Parathyroid adenoma (tissue), 2 donors: ENCODE measurements around the gene ATP8B2.
"Not testable (repeated sequence)": the region's sequence is repeated elsewhere in the genome, so short reads cannot be mapped to it uniquely, and the experiment has no call there.

Experiments
- H2AFZ ChIP-seq: fragments of 300-600 bp; sonication (generic); one replicate; pipeline ENCODE4 v1.7.0; 2017; ENCODE audit warnings: antibody characterized with exemption, mild to moderate bottlenecking
- H3K27ac ChIP-seq: fragments of 300-600 bp; sonication (generic); one replicate; pipeline ENCODE4 v1.7.0; 2017
- H3K27me3 ChIP-seq: fragments of 300-600 bp; sonication (generic); one replicate; pipeline ENCODE4 v1.7.0; 2017; ENCODE audit warnings: low read length; ENCODE audit not compliant: control insufficient read depth, insufficient read depth
- H3K36me3 ChIP-seq: fragments of 300-600 bp; sonication (generic); one replicate; pipeline ENCODE4 v1.7.0; 2017; ENCODE audit warnings: low read length; ENCODE audit not compliant: control insufficient read depth, insufficient read depth
- H3K4me1 ChIP-seq: fragments of 300-600 bp; sonication (generic); one replicate; pipeline ENCODE4 v1.7.0; 2017; ENCODE audit warnings: control low read depth
- H3K4me2 ChIP-seq: fragments of 300-600 bp; sonication (generic); one replicate; pipeline ENCODE4 v1.7.0; 2017; ENCODE audit warnings: low read length
- H3K4me3 ChIP-seq: fragments of 300-600 bp; sonication (generic); one replicate; pipeline ENCODE4 v1.7.0; 2017; ENCODE audit warnings: low read depth, low read length
- H3K79me2 ChIP-seq: fragments of 300-600 bp; sonication (generic); one replicate; pipeline ENCODE4 v1.7.0; 2017; ENCODE audit warnings: control low read depth
- H3K9ac ChIP-seq: fragments of 300-600 bp; sonication (generic); one replicate; pipeline ENCODE4 v1.7.0; 2017; ENCODE audit warnings: mild to moderate bottlenecking
- H3K9me3 ChIP-seq: fragments of 300-600 bp; sonication (generic); one replicate; pipeline ENCODE4 v1.7.0; 2017; ENCODE audit warnings: low read length; ENCODE audit not compliant: control insufficient read depth
- TF ChIP-seq, protein P1 (sequence below): fragments of 300-600 bp; sonication (generic); IDR thresholded peaks from one replicate; pipeline ENCODE4 v1.7.0; 2017; ENCODE audit warnings: antibody characterized with exemption, mild to moderate bottlenecking
- donor health status: primary hyperparathyroidism.

The ATP8B2 gene

DNA sequence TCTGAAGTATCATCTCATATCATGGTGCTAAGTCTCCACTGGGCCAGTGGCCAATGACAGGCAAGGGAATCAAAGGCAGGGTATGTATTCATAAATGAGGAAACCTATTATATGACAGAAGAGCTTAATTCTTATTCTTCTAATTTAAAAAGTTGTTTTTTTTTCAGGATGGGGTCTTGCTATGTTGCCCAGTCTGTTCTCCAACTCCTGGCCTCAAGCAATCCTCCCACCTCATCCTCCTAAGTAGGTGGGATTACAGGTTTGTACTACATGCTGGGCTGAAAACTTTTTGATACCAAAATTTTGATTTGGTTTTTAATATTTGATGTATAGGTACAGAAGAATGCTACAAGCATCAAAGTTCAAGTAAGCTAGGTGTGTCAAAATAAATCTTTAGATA lies 35.0 kb downstream of the ATP8B2 start:
- TF ChIP-seq, protein P1, sequence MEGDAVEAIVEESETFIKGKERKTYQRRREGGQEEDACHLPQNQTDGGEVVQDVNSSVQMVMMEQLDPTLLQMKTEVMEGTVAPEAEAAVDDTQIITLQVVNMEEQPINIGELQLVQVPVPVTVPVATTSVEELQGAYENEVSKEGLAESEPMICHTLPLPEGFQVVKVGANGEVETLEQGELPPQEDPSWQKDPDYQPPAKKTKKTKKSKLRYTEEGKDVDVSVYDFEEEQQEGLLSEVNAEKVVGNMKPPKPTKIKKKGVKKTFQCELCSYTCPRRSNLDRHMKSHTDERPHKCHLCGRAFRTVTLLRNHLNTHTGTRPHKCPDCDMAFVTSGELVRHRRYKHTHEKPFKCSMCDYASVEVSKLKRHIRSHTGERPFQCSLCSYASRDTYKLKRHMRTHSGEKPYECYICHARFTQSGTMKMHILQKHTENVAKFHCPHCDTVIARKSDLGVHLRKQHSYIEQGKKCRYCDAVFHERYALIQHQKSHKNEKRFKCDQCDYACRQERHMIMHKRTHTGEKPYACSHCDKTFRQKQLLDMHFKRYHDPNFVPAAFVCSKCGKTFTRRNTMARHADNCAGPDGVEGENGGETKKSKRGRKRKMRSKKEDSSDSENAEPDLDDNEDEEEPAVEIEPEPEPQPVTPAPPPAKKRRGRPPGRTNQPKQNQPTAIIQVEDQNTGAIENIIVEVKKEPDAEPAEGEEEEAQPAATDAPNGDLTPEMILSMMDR: no peak

DNA sequence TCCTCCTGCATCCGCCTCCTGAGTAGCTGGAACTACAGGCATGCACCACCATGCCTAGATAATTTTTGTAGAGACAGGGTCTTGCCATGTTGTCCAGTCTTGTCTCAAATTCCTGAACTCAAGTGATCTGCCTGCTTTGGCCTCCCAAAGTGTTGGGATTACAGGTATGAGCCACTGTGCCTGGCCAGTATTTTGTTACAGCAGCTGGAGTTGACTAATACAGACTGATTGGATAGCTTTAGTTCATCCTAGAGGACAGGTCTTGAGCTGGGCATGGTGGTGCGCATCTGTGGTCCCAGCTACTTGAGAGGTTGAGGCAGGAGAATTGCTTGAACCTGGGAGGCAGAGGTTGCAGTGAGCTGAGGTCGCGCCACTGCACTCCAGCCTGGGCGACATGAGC lies 35.6 kb downstream of the ATP8B2 start:
- not testable (repeated sequence) for H3K4me1 ChIP-seq, H3K4me3 ChIP-seq, H2AFZ ChIP-seq, H3K4me2 ChIP-seq, H3K79me2 ChIP-seq, H3K36me3 ChIP-seq, H3K27me3 ChIP-seq, H3K9ac ChIP-seq, H3K27ac ChIP-seq, H3K9me3 ChIP-seq

More for the DNA sequence above, 35.0 kb downstream of the ATP8B2 start:
- H3K4me3 ChIP-seq: no peak overlapping the region
- H3K27me3 ChIP-seq: no peaks in the 10 kb centered on the region
- H3K9me3 ChIP-seq: no peaks in the 10 kb centered on the region
- no peak overlapping the region for H3K4me2 ChIP-seq
- H3K27ac ChIP-seq: no peak overlapping the region
- H3K9ac ChIP-seq: no peak overlapping the region
- no peaks in the 10 kb centered on the region for H3K79me2 ChIP-seq
- H3K4me1 ChIP-seq: no peaks in the 10 kb centered on the region
- H2AFZ ChIP-seq: no peak overlapping the region
- H3K36me3 ChIP-seq: no peaks in the 10 kb centered on the region

DNA sequence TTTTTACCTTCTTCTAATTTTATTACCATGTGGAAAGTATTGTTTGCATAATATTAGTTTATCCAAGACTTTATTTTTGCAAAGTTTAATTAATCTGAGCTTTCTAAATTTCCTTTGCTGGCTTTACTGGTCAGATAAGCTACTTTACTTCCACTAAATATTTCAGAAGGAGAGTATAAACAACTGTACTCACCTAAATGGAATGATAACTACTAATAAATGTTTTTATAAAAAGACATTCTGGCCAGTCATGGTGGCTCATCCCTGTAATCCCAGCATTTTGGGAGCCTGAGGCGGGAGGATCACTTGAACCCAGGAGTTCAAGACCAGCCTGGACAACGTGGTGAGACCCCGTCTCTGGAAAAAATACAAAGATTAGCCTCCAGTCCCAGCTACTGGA lies 36.0 kb downstream of the ATP8B2 start:
- Histone ChIP-seq H3K4me3 (no peak overlapping the region), H3K4me1 (no peaks in the 10 kb centered on the region), H3K4me2 (no peak overlapping the region), H3K36me3 (no peaks in the 10 kb centered on the region), H3K9me3 (no peaks in the 10 kb centered on the region), H3K9ac (no peak overlapping the region), H2AFZ (no peak overlapping the region), H3K79me2 (no peaks in the 10 kb centered on the region), H3K27me3 (no peaks in the 10 kb centered on the region), H3K27ac (no peak overlapping the region)
- TF ChIP-seq, protein P1: no peak

DNA sequence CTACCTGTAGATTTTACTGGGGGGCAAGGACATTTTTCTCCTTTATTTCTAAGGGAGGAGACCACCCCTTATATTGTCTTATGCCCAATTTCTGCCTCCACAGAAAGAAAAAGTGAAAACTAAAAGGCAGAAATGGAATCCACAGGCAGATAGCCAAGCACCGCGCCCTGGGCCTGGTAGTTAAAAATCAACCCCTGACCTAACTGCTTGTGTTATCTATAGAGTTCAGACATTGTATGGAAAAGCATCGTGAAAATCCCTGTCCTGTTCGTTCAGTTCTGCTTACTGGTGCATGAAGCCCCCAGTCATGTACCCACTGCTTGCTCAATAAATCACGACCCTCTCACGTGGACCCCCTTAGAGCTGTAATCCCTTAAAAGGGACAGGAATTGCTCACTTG lies 46.1 kb downstream of the ATP8B2 start:
- Histone ChIP-seq H3K27me3 (no peaks in the 10 kb centered on the region), H3K9me3 (no peaks in the 10 kb centered on the region), H3K4me2 (no peak overlapping the region), H3K9ac (no peak overlapping the region), H3K27ac (no peak overlapping the region), H3K36me3 (no peaks in the 10 kb centered on the region), H2AFZ (no peak overlapping the region), H3K4me1 (no peaks in the 10 kb centered on the region), H3K4me3 (no peak overlapping the region), H3K79me2 (no peaks in the 10 kb centered on the region)
- TF ChIP-seq, protein P1: no peak

DNA sequence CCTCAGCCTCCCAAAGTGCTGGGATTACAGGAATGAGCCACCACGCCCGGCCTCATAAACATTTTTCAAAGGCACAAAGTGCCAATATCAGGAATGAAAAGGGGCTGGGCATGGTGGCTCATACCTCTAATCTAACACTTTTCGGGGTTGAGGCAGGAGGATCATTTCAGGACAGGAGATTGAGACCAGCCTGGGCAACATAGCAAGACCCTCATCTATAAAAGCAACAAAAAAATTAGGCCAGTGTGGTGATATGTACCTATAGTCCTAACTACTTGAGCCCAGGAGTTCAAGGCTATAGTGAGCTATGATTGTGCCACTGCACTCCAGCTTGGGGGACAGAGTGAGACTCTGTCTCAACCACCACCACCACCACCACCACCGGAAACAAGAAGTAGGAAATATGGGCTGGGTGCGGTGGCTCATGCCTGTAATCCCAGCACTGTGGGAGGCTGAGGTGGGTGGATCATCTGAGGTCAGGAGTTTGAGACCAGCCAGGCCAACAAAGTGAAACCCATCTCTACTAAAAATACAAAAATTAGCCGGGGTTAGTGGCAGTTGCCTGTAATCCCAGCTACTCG lies 48.5 kb downstream of the ATP8B2 start:
- H3K9me3 ChIP-seq, H3K9ac ChIP-seq, H3K36me3 ChIP-seq, H3K4me1 ChIP-seq, H3K4me2 ChIP-seq, H3K4me3 ChIP-seq, H3K79me2 ChIP-seq, H3K27ac ChIP-seq, H3K27me3 ChIP-seq, H2AFZ ChIP-seq: not testable (repeated sequence)

DNA sequence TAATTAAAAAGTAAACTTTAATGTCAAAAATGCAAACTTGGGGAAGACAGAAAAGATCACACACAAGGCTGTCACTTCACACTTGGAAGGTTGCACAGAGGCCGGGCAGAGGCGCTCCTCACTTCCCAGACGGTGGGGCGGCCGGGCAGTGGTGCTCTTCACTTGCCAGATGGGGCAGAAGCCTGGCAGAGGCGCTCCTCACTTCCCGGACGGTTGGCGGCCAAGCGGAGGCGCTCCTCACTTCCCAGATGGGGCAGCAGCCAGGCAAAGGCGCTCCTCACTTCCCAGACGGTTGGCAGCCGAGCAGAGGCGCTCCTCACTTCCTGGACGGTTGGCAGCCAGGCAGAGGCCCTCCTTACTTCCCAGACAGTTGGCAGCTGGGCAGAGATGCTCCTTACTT lies 54.0 kb downstream of the ATP8B2 start:
- no peak overlapping the region for H3K9ac ChIP-seq
- no peaks in the 10 kb centered on the region for H3K27me3 ChIP-seq
- H3K4me2 ChIP-seq: no peak overlapping the region
- H3K4me3 ChIP-seq: no peak overlapping the region
- H3K36me3 ChIP-seq: no peaks in the 10 kb centered on the region
- H2AFZ ChIP-seq: no peak overlapping the region
- H3K9me3 ChIP-seq: no peaks in the 10 kb centered on the region
- TF ChIP-seq, protein P1: no peak
- no peaks in the 10 kb centered on the region for H3K79me2 ChIP-seq
- H3K4me1 ChIP-seq: no peaks in the 10 kb centered on the region
- no peak overlapping the region for H3K27ac ChIP-seq
